H1 (cell line): ENCODE data around the gene GABARAPL1.

ENCODE experiments used
- CHD1 ChIP-seq: IDR thresholded peaks from 2 replicates; pipeline ENCODE4 v1.6.1; 2012; ENCODE audit warnings: low read depth, low read length, improper control_type of control experiment
- CREB1 ChIP-seq: IDR thresholded peaks from 2 replicates; pipeline ENCODE4 v1.6.1; 2012; ENCODE audit warnings: inconsistent platforms
- EP300 ChIP-seq, 2 experiments: IDR thresholded peaks; 1 replicate in 1 of 2; 2 replicates in 1 of 2; pipeline ENCODE4 v1.6.1; 2011 to 2012; ENCODE audit warnings: low read depth in 2 of 2, low read length in 2 of 2, mild to moderate bottlenecking in 2 of 2, borderline replicate concordance in 1 of 2, inconsistent platforms in 1 of 2, moderate library complexity in 1 of 2
- HDAC2 ChIP-seq, 2 experiments: fragments of 300-600 bp in 1 of 2; sonication (generic) in 1 of 2; IDR thresholded peaks; 2 replicates each; pipeline ENCODE4 v1.6.1; 2011 to 2012; ENCODE audit warnings: low read depth in 2 of 2, low read length in 2 of 2, mild to moderate bottlenecking in 2 of 2, moderate library complexity in 2 of 2, borderline replicate concordance in 1 of 2, inconsistent platforms in 1 of 2
- POLR2AphosphoS5 ChIP-seq: IDR thresholded peaks from 2 replicates; pipeline ENCODE4 v1.6.1; 2011; ENCODE audit warnings: low read depth, low read length
- SP1 ChIP-seq: IDR thresholded peaks from 2 replicates; pipeline ENCODE4 v1.6.1; 2011; ENCODE audit warnings: low read depth, low read length
- YY1 ChIP-seq: IDR thresholded peaks from 2 replicates; pipeline ENCODE4 v1.6.1; 2011; ENCODE audit warnings: low read depth, mild to moderate bottlenecking, low read length
- TF ChIP-seq, protein P1 (sequence below), 3 experiments: IDR thresholded peaks; 1 replicate in 2 of 3; 2 replicates in 1 of 3; pipeline versions ENCODE4 v1.5.1 to v1.6.1; 2011; ENCODE audit warnings: low read length in 3 of 3, mild to moderate bottlenecking in 3 of 3, inconsistent platforms in 2 of 3, low read depth in 1 of 3, moderate library complexity in 1 of 3; ENCODE audit not compliant: insufficient read depth in 1 of 3; ENCODE audit errors: control extremely low read depth in 1 of 3
- TF ChIP-seq, protein P2 (sequence below): IDR thresholded peaks from 2 replicates; pipeline ENCODE4 v1.6.1; 2011; ENCODE audit warnings: low read length, improper control_type of control experiment
- TF ChIP-seq, protein P3 (sequence below): fragments of 300-600 bp; sonication (generic); IDR thresholded peaks from 2 replicates; pipeline ENCODE4 v1.7.1; 2012; ENCODE audit warnings: low read length, moderate library complexity, mild to moderate bottlenecking, inconsistent platforms; ENCODE audit not compliant: insufficient replicate concordance

DNA sequence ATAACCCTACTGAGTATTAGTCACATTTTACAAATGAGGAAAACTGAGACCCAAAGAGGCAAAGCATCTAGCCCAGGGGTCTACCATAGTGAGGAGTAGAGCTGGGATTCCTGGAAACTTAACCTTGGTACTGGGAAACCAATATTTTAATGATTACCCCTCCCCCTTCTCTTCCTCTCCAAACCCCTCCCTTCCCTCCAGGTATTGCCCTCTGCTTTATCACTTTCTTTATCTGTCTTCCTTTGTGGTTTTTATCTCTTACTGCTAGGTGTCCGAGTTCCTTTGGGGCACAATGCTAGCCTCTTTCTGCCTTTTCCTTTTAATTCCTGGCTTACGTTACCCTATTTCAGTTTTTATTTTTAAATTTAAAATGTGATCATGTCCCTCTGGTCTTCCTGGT lies 2.8 kb downstream of the GABARAPL1 start:
- TF ChIP-seq CHD1, result no peak
- TF ChIP-seq, protein P1, sequence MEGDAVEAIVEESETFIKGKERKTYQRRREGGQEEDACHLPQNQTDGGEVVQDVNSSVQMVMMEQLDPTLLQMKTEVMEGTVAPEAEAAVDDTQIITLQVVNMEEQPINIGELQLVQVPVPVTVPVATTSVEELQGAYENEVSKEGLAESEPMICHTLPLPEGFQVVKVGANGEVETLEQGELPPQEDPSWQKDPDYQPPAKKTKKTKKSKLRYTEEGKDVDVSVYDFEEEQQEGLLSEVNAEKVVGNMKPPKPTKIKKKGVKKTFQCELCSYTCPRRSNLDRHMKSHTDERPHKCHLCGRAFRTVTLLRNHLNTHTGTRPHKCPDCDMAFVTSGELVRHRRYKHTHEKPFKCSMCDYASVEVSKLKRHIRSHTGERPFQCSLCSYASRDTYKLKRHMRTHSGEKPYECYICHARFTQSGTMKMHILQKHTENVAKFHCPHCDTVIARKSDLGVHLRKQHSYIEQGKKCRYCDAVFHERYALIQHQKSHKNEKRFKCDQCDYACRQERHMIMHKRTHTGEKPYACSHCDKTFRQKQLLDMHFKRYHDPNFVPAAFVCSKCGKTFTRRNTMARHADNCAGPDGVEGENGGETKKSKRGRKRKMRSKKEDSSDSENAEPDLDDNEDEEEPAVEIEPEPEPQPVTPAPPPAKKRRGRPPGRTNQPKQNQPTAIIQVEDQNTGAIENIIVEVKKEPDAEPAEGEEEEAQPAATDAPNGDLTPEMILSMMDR (IDR thresholded peaks at IDR 0.05; ENCODE audit: control extremely low read depth in 1 of 3, insufficient read depth in 1 of 3, low read depth in 1 of 3, low read length in 3 of 3), result no peak
- no peak for TF ChIP-seq HDAC2 (IDR thresholded peaks at IDR 0.05; ENCODE audit: borderline replicate concordance in 1 of 2, low read depth in 2 of 2, low read length in 2 of 2)
- TF ChIP-seq, protein P2, sequence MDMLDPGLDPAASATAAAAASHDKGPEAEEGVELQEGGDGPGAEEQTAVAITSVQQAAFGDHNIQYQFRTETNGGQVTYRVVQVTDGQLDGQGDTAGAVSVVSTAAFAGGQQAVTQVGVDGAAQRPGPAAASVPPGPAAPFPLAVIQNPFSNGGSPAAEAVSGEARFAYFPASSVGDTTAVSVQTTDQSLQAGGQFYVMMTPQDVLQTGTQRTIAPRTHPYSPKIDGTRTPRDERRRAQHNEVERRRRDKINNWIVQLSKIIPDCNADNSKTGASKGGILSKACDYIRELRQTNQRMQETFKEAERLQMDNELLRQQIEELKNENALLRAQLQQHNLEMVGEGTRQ, result no peak
- TF ChIP-seq, protein P3, sequence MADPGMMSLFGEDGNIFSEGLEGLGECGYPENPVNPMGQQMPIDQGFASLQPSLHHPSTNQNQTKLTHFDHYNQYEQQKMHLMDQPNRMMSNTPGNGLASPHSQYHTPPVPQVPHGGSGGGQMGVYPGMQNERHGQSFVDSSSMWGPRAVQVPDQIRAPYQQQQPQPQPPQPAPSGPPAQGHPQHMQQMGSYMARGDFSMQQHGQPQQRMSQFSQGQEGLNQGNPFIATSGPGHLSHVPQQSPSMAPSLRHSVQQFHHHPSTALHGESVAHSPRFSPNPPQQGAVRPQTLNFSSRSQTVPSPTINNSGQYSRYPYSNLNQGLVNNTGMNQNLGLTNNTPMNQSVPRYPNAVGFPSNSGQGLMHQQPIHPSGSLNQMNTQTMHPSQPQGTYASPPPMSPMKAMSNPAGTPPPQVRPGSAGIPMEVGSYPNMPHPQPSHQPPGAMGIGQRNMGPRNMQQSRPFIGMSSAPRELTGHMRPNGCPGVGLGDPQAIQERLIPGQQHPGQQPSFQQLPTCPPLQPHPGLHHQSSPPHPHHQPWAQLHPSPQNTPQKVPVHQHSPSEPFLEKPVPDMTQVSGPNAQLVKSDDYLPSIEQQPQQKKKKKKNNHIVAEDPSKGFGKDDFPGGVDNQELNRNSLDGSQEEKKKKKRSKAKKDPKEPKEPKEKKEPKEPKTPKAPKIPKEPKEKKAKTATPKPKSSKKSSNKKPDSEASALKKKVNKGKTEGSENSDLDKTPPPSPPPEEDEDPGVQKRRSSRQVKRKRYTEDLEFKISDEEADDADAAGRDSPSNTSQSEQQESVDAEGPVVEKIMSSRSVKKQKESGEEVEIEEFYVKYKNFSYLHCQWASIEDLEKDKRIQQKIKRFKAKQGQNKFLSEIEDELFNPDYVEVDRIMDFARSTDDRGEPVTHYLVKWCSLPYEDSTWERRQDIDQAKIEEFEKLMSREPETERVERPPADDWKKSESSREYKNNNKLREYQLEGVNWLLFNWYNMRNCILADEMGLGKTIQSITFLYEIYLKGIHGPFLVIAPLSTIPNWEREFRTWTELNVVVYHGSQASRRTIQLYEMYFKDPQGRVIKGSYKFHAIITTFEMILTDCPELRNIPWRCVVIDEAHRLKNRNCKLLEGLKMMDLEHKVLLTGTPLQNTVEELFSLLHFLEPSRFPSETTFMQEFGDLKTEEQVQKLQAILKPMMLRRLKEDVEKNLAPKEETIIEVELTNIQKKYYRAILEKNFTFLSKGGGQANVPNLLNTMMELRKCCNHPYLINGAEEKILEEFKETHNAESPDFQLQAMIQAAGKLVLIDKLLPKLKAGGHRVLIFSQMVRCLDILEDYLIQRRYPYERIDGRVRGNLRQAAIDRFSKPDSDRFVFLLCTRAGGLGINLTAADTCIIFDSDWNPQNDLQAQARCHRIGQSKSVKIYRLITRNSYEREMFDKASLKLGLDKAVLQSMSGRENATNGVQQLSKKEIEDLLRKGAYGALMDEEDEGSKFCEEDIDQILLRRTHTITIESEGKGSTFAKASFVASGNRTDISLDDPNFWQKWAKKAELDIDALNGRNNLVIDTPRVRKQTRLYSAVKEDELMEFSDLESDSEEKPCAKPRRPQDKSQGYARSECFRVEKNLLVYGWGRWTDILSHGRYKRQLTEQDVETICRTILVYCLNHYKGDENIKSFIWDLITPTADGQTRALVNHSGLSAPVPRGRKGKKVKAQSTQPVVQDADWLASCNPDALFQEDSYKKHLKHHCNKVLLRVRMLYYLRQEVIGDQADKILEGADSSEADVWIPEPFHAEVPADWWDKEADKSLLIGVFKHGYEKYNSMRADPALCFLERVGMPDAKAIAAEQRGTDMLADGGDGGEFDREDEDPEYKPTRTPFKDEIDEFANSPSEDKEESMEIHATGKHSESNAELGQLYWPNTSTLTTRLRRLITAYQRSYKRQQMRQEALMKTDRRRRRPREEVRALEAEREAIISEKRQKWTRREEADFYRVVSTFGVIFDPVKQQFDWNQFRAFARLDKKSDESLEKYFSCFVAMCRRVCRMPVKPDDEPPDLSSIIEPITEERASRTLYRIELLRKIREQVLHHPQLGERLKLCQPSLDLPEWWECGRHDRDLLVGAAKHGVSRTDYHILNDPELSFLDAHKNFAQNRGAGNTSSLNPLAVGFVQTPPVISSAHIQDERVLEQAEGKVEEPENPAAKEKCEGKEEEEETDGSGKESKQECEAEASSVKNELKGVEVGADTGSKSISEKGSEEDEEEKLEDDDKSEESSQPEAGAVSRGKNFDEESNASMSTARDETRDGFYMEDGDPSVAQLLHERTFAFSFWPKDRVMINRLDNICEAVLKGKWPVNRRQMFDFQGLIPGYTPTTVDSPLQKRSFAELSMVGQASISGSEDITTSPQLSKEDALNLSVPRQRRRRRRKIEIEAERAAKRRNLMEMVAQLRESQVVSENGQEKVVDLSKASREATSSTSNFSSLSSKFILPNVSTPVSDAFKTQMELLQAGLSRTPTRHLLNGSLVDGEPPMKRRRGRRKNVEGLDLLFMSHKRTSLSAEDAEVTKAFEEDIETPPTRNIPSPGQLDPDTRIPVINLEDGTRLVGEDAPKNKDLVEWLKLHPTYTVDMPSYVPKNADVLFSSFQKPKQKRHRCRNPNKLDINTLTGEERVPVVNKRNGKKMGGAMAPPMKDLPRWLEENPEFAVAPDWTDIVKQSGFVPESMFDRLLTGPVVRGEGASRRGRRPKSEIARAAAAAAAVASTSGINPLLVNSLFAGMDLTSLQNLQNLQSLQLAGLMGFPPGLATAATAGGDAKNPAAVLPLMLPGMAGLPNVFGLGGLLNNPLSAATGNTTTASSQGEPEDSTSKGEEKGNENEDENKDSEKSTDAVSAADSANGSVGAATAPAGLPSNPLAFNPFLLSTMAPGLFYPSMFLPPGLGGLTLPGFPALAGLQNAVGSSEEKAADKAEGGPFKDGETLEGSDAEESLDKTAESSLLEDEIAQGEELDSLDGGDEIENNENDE, result no peak
- no peak for TF ChIP-seq CREB1
- TF ChIP-seq EP300 (IDR thresholded peaks at IDR 0.05; ENCODE audit: borderline replicate concordance in 1 of 2, low read depth in 2 of 2, low read length in 2 of 2), result no peak
- no peak for TF ChIP-seq POLR2AphosphoS5
- no peak for TF ChIP-seq SP1
- TF ChIP-seq YY1, result no peak
